EL (cell line): Measurements from ENCODE around the gene DGKG.

Source experiments
- DNase-seq: peaks from one replicate; pipeline ENCODE4 v3.0.0-alpha.2; 2016

The DGKG gene

GRCh38 chr3:186099178-186099577, 262.9 kb downstream of the DGKG start:
- DNase-seq: peak; percentile 74

DNA sequence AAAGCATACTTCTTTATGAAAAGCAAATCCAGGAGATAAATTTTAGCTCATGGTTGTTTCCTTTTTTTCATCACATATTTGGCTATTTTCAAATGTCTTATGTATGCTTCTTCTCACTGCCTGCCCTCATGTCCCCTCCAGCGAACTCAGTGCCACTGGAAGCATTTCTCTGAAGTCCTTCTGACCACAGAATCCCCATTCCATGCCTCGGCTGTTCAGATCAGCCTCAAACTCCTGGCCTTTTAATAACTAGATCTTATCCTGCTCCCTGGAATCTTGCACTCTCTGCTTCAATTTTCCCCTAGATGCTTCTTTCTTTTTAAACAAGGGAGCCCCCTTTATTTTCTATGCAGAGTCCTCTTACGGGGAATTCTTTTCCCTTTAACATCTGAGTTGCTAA, 263.3 kb downstream of the DGKG start:
- no peak for DNase-seq

DNA sequence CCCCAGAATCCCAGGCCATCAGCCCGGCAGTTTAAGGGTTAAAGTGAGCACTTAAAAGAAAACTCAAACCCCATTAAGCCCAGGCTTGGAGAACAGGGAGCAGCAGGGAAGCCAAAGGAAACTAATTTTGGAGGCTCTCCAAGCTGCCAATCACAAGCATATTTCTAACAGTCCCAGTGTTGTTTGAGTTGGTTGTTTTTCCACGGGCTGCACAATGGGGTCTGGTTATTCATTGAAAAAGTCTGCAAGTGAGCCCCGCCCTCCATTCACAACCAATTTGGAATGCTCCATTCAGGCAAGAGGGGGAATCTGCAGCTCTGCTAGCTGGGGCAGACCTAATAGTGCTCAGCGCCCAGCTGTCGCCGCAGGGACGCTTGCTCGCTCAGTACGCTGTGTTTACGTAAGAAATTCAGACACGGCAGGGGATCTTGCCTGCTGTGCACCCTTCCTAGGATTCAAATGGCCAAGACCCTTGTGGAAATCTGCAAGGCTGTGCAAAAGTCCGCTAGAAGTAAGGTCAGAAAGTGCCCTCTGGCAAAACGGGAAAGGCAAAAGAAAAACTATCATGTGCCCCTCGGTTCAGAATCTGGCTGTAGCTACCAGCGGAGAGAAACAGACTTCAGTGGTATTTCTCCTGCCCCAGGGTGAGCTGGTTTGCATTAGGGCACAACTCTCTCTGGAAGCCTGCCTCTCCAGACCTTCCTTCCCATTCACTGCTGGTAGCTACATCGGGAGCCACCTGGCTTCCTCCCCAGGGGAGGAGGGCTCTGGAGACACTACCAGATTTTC, 264.2 kb downstream of the DGKG start:
- DNase-seq: peak; percentile 72

DNA sequence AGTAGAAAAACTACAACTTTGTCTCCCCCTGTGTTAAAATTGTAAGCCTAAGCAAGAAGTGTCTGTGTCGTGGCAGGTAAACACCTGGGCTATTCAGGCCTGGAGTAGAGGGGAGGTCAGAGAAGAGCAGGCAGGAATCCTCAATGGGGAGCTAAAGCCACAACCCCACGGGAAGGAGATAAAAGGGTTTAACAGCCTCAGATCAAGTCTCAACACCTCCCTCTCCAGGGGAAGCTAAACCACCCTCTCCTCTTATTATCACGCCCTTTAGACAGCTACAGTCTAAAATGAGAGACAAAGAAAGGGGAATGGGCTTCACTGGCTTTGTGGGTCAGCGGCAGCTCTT, 264.7 kb downstream of the DGKG start:
- DNase-seq: no peak
